Measurements from ENCODE around the gene RBM28.

DNA sequence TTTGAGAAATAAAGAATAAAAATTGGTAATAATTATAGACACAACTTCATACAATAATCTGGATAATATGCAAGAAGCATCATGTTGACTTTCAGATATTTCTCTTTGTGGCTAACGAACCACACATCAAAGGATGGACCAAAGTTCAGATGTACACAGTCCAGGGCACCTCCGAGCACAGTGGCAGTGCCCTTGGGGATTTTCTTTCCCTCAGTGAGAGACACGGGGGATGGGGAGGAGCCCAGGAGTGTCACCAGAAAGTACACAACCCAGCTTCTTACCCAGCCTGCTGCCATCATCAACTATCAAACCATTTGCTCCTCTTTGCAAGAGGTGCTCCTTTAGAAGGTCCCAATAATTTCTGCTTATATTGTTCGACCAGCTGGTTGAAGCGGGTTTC, 33.2 kb downstream of the RBM28 start:
- TF ChIP-seq, protein P1, sequence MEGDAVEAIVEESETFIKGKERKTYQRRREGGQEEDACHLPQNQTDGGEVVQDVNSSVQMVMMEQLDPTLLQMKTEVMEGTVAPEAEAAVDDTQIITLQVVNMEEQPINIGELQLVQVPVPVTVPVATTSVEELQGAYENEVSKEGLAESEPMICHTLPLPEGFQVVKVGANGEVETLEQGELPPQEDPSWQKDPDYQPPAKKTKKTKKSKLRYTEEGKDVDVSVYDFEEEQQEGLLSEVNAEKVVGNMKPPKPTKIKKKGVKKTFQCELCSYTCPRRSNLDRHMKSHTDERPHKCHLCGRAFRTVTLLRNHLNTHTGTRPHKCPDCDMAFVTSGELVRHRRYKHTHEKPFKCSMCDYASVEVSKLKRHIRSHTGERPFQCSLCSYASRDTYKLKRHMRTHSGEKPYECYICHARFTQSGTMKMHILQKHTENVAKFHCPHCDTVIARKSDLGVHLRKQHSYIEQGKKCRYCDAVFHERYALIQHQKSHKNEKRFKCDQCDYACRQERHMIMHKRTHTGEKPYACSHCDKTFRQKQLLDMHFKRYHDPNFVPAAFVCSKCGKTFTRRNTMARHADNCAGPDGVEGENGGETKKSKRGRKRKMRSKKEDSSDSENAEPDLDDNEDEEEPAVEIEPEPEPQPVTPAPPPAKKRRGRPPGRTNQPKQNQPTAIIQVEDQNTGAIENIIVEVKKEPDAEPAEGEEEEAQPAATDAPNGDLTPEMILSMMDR (IDR thresholded peaks at IDR 0.05 in 8 of 11, conservative IDR thresholded peaks at IDR 0.05 in 3 of 11) = no peak
- TF ChIP-seq POLR2A (IDR thresholded peaks at IDR 0.05) = no peak
